Measurements from ENCODE around the gene AIG1.

GRCh38 chr6:143018955-143019354, 41.7 kb upstream of the AIG1 start:
- TF ChIP-seq CTCF (conservative IDR thresholded peaks at IDR 0.05 in 1 of 2, IDR thresholded peaks at IDR 0.05 in 1 of 2; ENCODE audit: low read depth in 1 of 2, low read length in 2 of 2) (no peak), EZH2 (IDR thresholded peaks at IDR 0.05; ENCODE audit: low read length, missing control alignments) (no peak)
